ENCODE data around the gene SH3RF3.
A peak's percentile ranks its signal among the peaks of the same experiment; 100 is the strongest.

Gene SH3RF3

DNA sequence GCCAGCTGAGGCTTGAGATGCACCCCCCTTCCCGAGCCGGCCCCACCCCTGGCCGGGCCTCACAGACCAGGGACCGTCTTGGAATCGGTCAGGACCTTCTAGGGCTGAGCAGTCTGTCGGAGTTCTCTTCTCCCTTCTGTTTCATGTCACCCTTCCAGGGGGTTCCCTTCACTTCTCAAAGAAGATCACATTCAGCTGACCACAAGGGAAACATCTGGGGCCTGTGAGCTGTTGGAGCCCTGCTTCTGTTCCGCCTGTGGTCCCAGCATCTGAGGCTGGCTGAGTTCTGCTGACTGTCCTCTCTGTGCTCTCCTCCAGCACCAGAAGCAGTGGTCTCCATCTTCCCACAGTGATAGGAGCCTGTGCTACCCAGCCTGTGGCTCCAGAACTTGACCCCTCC is 378.2 kb downstream of the SH3RF3 start:
- TF ChIP-seq, protein P1, sequence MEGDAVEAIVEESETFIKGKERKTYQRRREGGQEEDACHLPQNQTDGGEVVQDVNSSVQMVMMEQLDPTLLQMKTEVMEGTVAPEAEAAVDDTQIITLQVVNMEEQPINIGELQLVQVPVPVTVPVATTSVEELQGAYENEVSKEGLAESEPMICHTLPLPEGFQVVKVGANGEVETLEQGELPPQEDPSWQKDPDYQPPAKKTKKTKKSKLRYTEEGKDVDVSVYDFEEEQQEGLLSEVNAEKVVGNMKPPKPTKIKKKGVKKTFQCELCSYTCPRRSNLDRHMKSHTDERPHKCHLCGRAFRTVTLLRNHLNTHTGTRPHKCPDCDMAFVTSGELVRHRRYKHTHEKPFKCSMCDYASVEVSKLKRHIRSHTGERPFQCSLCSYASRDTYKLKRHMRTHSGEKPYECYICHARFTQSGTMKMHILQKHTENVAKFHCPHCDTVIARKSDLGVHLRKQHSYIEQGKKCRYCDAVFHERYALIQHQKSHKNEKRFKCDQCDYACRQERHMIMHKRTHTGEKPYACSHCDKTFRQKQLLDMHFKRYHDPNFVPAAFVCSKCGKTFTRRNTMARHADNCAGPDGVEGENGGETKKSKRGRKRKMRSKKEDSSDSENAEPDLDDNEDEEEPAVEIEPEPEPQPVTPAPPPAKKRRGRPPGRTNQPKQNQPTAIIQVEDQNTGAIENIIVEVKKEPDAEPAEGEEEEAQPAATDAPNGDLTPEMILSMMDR (IDR thresholded peaks at IDR 0.05; ENCODE audit: low read depth, low read length): no peak
- no peak for DNase-seq (ENCODE audit: extremely low read depth, low read depth)

DNA sequence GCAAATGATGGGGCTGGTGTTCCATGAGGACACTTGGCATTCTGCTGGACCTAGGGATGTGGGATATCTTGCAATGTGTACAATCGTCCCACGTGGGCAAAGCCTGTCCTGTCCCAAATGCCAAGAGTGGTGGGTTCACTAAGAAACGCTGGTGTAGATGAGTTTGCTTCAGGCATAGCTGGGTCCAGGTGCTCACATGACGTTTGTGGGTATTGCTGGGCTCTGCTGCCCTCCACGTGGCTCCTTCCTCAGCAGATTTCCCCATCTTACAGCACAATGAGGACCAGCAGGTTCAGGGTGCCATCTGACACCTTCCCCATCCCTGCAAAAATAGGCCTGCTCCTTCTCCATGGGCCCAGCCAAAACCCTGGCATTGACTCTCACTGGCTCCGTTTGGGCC is 378.8 kb downstream of the SH3RF3 start:
- TF ChIP-seq, protein P1 (IDR thresholded peaks at IDR 0.05; ENCODE audit: low read depth, low read length): no peak
- DNase-seq (ENCODE audit: extremely low read depth, low read depth): no peak

DNA sequence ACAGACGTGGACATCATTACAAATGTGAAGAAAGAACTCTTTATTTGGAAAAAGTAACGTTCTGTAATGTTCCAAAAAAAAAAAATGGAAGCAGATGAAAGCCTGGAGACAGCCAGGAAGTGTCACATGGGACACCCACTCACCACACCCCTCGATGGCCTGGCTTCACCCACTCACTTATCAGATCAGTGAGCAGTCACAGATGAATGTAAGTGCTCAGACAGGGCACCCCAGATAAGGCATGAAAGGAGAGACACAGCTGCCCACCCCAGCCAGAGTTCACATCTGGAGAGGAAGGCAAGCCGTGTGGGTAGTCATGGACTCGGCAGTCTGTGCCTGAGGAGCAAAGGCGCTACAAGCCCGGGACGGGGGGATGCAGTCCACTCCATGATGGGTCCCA is 379.6 kb downstream of the SH3RF3 start:
- TF ChIP-seq, protein P1 (IDR thresholded peaks at IDR 0.05; ENCODE audit: low read depth, low read length): no peak
- no peak for DNase-seq (ENCODE audit: extremely low read depth, low read depth)

DNA sequence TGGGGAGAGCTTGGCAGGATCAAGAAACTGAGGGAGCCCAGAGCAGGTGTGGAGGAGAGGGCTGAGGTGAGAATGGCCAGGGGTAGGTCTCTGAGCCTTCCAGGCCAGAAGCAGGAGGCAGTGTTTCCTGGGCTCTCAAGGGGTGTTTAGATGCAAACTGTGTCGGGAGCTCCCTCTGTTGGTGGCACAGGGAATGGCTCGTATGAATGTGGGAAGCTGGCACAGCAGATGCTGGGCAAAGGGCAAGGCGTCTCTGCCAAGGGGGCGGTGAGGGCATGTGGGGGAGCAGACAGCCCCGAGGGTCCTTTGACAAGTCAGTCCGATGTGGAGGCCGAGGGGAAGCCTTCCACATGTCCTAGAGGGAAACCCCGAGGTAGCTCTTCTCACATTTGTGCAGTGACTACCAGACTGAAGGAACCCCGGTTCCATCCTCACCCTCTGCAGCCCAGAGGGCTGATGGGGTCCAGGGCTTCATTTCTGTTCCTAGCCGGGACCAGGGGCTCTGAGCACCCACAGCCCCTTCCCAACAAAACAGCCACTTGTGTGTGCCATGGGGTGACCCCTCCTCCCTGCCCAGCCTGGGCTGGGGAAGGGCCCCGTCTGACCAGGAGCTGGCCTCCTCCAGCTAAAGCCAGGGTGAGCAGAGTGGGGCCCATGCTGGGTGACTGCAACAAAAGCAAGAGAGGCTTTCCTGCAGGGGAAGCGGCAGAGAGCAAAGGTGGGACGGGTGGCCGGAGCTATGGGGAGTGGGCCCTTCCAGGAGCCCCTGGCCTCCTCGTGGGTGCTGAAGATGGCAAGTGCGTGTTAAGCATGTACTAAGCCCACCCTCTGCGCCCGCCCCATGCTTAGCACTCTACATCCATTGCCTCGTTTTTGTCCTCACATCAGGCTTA is 381.4 kb downstream of the SH3RF3 start:
- DNase-seq (ENCODE audit: extremely low read depth, low read depth): peak; percentile 48
- TF ChIP-seq, protein P1 (IDR thresholded peaks at IDR 0.05; ENCODE audit: low read depth, low read length): peak; percentile 97

DNA sequence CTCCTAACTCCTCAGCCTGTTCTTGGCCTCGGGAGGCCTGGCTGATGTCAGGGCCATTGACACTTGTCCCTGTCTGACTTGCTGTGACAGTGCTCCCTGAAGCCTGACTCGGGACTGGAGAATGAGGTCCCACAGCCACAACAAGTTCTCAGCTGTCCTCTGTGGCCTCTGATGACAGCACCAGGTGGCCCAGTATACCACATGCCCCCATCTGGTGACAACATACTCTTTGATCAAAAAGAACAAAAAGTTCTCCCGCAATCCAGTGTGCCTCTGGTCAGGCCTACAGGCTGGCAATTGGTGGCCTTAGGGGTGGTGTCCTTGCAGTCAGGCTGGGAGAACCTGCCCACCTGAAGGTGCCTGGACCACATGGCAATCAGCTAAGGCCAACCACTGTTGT is 382.2 kb downstream of the SH3RF3 start:
- TF ChIP-seq, protein P1 (IDR thresholded peaks at IDR 0.05; ENCODE audit: low read depth, low read length): no peak

DNA sequence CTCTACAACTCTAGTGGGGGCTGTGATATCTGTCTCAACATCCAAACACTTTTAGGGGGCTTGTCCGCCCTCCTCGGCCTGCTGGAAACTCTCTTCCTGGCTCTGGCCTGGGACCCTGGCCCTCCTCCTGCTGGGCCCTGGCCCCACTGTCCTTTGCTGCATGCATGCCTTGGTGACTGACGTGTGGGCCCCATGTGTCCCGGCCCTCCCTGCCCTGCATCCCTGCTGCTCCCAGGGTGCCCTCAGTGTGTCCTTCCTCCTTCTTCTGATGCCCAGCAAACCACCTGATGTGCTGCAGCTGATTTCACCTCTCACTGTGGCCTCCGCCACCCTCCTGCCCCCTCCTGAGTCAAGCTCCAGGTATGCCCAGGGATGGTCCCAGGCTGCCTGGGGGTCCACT is 383.1 kb downstream of the SH3RF3 start:
- no peak for DNase-seq (ENCODE audit: extremely low read depth, low read depth)
- TF ChIP-seq, protein P1 (IDR thresholded peaks at IDR 0.05; ENCODE audit: low read depth, low read length): no peak

More for the DNA sequence above, 382.2 kb downstream of the SH3RF3 start:
- no peak for DNase-seq (ENCODE audit: extremely low read depth, low read depth)

DNA sequence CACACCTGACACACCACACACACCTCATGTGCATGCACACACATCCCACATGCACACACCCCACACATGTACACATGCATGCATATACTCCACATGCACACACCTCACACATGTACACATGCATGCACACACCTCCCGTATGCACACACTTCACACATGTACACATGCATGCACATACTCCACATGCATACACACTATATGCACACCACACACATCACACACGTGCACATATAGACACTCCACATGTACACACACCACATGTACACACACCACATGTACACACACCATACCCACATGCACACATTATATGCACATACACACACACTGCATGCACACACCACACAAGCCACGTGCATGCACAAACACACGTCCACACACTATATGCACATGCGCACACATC is 384.2 kb downstream of the SH3RF3 start:
- no peak for DNase-seq (ENCODE audit: extremely low read depth, low read depth)
- TF ChIP-seq, protein P1 (IDR thresholded peaks at IDR 0.05; ENCODE audit: low read depth, low read length): no peak

Data from AG09319 (cell line).